Measurements from ENCODE around the gene FHIP1B. TPM values are rescaled to one million over a fixed set of nuclear protein-coding genes. Genes with fewer than 3 reads are reported as not detected.

Gene FHIP1B
- total and polyA plus RNA-seq, 4 donors = 12.3 to 21.2 (median 16.9) TPM

DNA sequence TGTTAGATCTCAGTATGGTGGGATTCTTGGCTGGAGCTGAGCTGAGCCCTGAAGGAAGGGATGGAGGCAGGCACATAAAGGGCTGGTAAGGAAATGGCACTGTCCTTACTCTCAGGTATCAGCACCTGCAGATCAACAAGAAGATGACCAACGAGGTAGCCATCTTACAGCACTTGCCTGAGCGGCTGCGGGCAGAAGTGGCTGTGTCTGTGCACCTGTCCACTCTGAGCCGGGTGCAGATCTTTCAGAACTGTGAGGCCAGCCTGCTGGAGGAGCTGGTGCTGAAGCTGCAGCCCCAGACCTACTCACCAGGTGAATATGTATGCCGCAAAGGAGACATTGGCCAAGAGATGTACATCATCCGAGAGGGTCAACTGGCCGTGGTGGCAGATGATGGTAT is 6.9 kb upstream of the FHIP1B start:
- no peaks in the 10 kb centered on the region for H3K27me3 ChIP-seq (ENCODE audit: control insufficient read depth in 4 of 4, insufficient read depth in 4 of 4, low read length in 3 of 4)
- H3K9ac ChIP-seq (ENCODE audit: low read depth in 1 of 2, low read length in 2 of 2) = no peak overlapping the region
- H3K4me1 ChIP-seq (ENCODE audit: control insufficient read depth in 4 of 4, insufficient read depth in 4 of 4, low read length in 3 of 4) = no peaks in the 10 kb centered on the region
- WGBS = 94% methylated on average over 7 of the region's 7 CpGs
- H3K4me3 ChIP-seq (ENCODE audit: low read depth in 1 of 3, low read length in 3 of 3) = no peak overlapping the region
- DNase-seq (ENCODE audit: low spot score) = no peak
- no peaks in the 10 kb centered on the region for H3K36me3 ChIP-seq (ENCODE audit: control insufficient read depth in 4 of 4, insufficient read depth in 3 of 4, low read depth in 1 of 4, low read length in 3 of 4)
- no peaks in the 10 kb centered on the region for H3K9me3 ChIP-seq (ENCODE audit: control insufficient read depth in 4 of 4, low read length in 3 of 4)
- H3K27ac ChIP-seq (ENCODE audit: low read depth in 1 of 2, low read length in 2 of 2) = no peak overlapping the region
- no peak for TF ChIP-seq JUND (IDR thresholded peaks at IDR 0.05)
- no peak for TF ChIP-seq GABPA (IDR thresholded peaks at IDR 0.05 in 1 of 2, conservative IDR thresholded peaks at IDR 0.05 in 1 of 2)
- TF ChIP-seq RXRA (IDR thresholded peaks at IDR 0.05) = no peak
- TF ChIP-seq RAD21 (IDR thresholded peaks at IDR 0.05) = no peak
- no peak for TF ChIP-seq HNF4A (conservative IDR thresholded peaks at IDR 0.05)
- TF ChIP-seq HNF4G (IDR thresholded peaks at IDR 0.05) = no peak
- TF ChIP-seq FOXA2 (IDR thresholded peaks at IDR 0.05) = no peak
- no peak for TF ChIP-seq TAF1 (conservative IDR thresholded peaks at IDR 0.05)
- TF ChIP-seq, protein P1, sequence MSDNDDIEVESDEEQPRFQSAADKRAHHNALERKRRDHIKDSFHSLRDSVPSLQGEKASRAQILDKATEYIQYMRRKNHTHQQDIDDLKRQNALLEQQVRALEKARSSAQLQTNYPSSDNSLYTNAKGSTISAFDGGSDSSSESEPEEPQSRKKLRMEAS (IDR thresholded peaks at IDR 0.05) = no peak
- no peak for TF ChIP-seq NR2F2 (IDR thresholded peaks at IDR 0.05)
- TF ChIP-seq, protein P2, sequence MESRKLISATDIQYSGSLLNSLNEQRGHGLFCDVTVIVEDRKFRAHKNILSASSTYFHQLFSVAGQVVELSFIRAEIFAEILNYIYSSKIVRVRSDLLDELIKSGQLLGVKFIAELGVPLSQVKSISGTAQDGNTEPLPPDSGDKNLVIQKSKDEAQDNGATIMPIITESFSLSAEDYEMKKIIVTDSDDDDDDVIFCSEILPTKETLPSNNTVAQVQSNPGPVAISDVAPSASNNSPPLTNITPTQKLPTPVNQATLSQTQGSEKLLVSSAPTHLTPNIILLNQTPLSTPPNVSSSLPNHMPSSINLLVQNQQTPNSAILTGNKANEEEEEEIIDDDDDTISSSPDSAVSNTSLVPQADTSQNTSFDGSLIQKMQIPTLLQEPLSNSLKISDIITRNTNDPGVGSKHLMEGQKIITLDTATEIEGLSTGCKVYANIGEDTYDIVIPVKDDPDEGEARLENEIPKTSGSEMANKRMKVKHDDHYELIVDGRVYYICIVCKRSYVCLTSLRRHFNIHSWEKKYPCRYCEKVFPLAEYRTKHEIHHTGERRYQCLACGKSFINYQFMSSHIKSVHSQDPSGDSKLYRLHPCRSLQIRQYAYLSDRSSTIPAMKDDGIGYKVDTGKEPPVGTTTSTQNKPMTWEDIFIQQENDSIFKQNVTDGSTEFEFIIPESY (IDR thresholded peaks at IDR 0.05) = no peak
- no peak for TF ChIP-seq SP1 (IDR thresholded peaks at IDR 0.05)

DNA sequence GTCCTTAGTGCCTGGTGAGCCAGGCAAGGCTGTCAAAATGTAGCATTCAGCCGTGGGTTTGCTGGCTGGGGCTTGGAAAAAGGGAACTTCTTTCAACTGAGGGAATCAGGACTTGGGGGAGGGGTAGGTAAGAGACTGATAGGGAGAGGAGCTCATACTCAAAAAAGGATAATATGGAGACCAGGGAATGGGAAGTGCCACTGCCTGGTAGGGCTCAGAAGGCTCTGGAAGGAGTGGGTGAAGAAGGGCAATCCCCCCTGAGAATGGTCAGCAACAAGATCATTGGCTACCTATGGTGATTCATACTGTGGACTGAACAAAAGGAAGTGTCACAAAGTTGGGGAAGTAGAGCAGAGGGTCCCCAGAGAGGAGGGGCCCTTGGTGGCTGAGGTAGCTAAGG is 6.3 kb upstream of the FHIP1B start:
- no peaks in the 10 kb centered on the region for H3K9me3 ChIP-seq (ENCODE audit: control insufficient read depth in 4 of 4, low read length in 3 of 4)
- no peak for TF ChIP-seq FOXA2 (IDR thresholded peaks at IDR 0.05)
- no peak for TF ChIP-seq HNF4G (IDR thresholded peaks at IDR 0.05)
- TF ChIP-seq RAD21 (IDR thresholded peaks at IDR 0.05) = no peak
- no peak for TF ChIP-seq HNF4A (conservative IDR thresholded peaks at IDR 0.05)
- TF ChIP-seq, protein P1 (IDR thresholded peaks at IDR 0.05) = no peak
- TF ChIP-seq GABPA (IDR thresholded peaks at IDR 0.05 in 1 of 2, conservative IDR thresholded peaks at IDR 0.05 in 1 of 2) = no peak
- no peak for TF ChIP-seq YY1 (IDR thresholded peaks at IDR 0.05)
- no peak for TF ChIP-seq FOXA1 (IDR thresholded peaks at IDR 0.05)
- no peak for TF ChIP-seq EGR1 (IDR thresholded peaks at IDR 0.05; ENCODE audit: low read depth in 2 of 2)
- TF ChIP-seq, protein P3, sequence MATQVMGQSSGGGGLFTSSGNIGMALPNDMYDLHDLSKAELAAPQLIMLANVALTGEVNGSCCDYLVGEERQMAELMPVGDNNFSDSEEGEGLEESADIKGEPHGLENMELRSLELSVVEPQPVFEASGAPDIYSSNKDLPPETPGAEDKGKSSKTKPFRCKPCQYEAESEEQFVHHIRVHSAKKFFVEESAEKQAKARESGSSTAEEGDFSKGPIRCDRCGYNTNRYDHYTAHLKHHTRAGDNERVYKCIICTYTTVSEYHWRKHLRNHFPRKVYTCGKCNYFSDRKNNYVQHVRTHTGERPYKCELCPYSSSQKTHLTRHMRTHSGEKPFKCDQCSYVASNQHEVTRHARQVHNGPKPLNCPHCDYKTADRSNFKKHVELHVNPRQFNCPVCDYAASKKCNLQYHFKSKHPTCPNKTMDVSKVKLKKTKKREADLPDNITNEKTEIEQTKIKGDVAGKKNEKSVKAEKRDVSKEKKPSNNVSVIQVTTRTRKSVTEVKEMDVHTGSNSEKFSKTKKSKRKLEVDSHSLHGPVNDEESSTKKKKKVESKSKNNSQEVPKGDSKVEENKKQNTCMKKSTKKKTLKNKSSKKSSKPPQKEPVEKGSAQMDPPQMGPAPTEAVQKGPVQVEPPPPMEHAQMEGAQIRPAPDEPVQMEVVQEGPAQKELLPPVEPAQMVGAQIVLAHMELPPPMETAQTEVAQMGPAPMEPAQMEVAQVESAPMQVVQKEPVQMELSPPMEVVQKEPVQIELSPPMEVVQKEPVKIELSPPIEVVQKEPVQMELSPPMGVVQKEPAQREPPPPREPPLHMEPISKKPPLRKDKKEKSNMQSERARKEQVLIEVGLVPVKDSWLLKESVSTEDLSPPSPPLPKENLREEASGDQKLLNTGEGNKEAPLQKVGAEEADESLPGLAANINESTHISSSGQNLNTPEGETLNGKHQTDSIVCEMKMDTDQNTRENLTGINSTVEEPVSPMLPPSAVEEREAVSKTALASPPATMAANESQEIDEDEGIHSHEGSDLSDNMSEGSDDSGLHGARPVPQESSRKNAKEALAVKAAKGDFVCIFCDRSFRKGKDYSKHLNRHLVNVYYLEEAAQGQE (IDR thresholded peaks at IDR 0.05) = no peak
- TF ChIP-seq, protein P2 (IDR thresholded peaks at IDR 0.05) = no peak
- TF ChIP-seq JUND (IDR thresholded peaks at IDR 0.05) = no peak
- no peak for TF ChIP-seq NR2F2 (IDR thresholded peaks at IDR 0.05)
- TF ChIP-seq, protein P4, sequence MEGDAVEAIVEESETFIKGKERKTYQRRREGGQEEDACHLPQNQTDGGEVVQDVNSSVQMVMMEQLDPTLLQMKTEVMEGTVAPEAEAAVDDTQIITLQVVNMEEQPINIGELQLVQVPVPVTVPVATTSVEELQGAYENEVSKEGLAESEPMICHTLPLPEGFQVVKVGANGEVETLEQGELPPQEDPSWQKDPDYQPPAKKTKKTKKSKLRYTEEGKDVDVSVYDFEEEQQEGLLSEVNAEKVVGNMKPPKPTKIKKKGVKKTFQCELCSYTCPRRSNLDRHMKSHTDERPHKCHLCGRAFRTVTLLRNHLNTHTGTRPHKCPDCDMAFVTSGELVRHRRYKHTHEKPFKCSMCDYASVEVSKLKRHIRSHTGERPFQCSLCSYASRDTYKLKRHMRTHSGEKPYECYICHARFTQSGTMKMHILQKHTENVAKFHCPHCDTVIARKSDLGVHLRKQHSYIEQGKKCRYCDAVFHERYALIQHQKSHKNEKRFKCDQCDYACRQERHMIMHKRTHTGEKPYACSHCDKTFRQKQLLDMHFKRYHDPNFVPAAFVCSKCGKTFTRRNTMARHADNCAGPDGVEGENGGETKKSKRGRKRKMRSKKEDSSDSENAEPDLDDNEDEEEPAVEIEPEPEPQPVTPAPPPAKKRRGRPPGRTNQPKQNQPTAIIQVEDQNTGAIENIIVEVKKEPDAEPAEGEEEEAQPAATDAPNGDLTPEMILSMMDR (IDR thresholded peaks at IDR 0.05; ENCODE audit: low read depth, low read length, missing input control) = no peak
- no peak for TF ChIP-seq RXRA (IDR thresholded peaks at IDR 0.05)
- no peak for TF ChIP-seq SP1 (IDR thresholded peaks at IDR 0.05)
- H3K36me3 ChIP-seq (ENCODE audit: control insufficient read depth in 4 of 4, insufficient read depth in 3 of 4, low read depth in 1 of 4, low read length in 3 of 4) = no peaks in the 10 kb centered on the region
- H3K9ac ChIP-seq (ENCODE audit: low read depth in 1 of 2, low read length in 2 of 2) = no peak overlapping the region
- H3K27me3 ChIP-seq (ENCODE audit: control insufficient read depth in 4 of 4, insufficient read depth in 4 of 4, low read length in 3 of 4) = no peaks in the 10 kb centered on the region
- no peak overlapping the region for H3K27ac ChIP-seq (ENCODE audit: low read depth in 1 of 2, low read length in 2 of 2)
- no peak overlapping the region for H3K4me3 ChIP-seq (ENCODE audit: low read depth in 1 of 3, low read length in 3 of 3)
- WGBS = 78% methylated on average over 1 of the region's 1 CpG
- no peak for DNase-seq (ENCODE audit: low spot score)
- H3K4me1 ChIP-seq (ENCODE audit: control insufficient read depth in 4 of 4, insufficient read depth in 4 of 4, low read length in 3 of 4) = no peaks in the 10 kb centered on the region
